ENCODE data around the gene PLK5. TPM values are rescaled to one million over a fixed set of nuclear protein-coding genes. Genes with fewer than 3 reads are reported as not detected.

The PLK5 gene
- total RNA-seq, 1 experiment from 2014 or later: 0.57 TPM

- Mint-ChIP-seq H3K4me3 (peak overlapping the region in 1 of 2 experiments; percentile 43; a peak in 2 of 5 replicates), H3K27ac (no peak overlapping the region; a peak in 1 of 7 replicates)
- no peak overlapping the region for H3K27ac ChIP-seq (ENCODE audit: insufficient read length, low read depth, low read length)
Measured at GRCh38 chr19:1569997-1570396, 46.1 kb downstream of the PLK5 start.

More at GRCh38 chr19:1569997-1570396, 46.1 kb downstream of the PLK5 start:
- no peaks in the 10 kb centered on the region for H3K23me2 ChIP-seq (ENCODE audit: insufficient read length, low read depth, low read length, poor library complexity, severe bottlenecking)
- no peak overlapping the region for H2BK20ac ChIP-seq (ENCODE audit: low read depth, low read length, poor library complexity, severe bottlenecking)
- Mint-ChIP-seq H3K4me1 (peaks cover 2 to 14% of the 10 kb centered on the region in 2 experiments; a peak in 3 of 4 replicates), H3K9me3 (peaks cover 2 to 3% of the 10 kb centered on the region in 2 experiments; a peak in 2 of 5 replicates), H3K36me3 (ENCODE audit: insufficient read depth in 1 of 3, low read depth in 3 of 3) (peaks cover 2 to 5% (median 5%) of the 10 kb centered on the region in 3 experiments; a peak in 5 of 7 replicates), H3K27me3 (ENCODE audit: low read depth) (peaks cover 38% of the 10 kb centered on the region)
- no peak overlapping the region for H2AFZ ChIP-seq (ENCODE audit: low read length)
- no peaks in the 10 kb centered on the region for H3K9me3 ChIP-seq (ENCODE audit: control insufficient read depth, low read depth, low read length)
- H2AK5ac ChIP-seq (ENCODE audit: insufficient read length, low read length): no peak overlapping the region
- no peaks in the 10 kb centered on the region for H4K20me1 ChIP-seq (ENCODE audit: control insufficient read depth, insufficient read depth, insufficient read length)
- no peak overlapping the region for H4K8ac ChIP-seq (replicated peaks; ENCODE audit: insufficient read length, low read depth, low read length)
- H2BK120ac ChIP-seq (ENCODE audit: low read depth, low read length, poor library complexity, severe bottlenecking): no peak overlapping the region
- no peak overlapping the region for H3T11ph ChIP-seq (ENCODE audit: low read length)
- no peak overlapping the region for H2BK5ac ChIP-seq (ENCODE audit: insufficient read length, low read length)
- no peak overlapping the region for H2BK12ac ChIP-seq (ENCODE audit: insufficient read length, low read depth, low read length)
- 100% methylated on average over 1 of the region's 4 CpGs for WGBS (ENCODE audit: extremely low coverage, insufficient read length, low lambda C conversion rate)
- no peak overlapping the region for H3K14ac ChIP-seq (ENCODE audit: insufficient read depth, low read length)
- H4K91ac ChIP-seq (ENCODE audit: insufficient read length, low read depth, low read length): no peak overlapping the region
- H3K56ac ChIP-seq (ENCODE audit: insufficient read length, low read depth, low read length): no peak overlapping the region
- no peak overlapping the region for H3K23ac ChIP-seq (ENCODE audit: insufficient read length, low read depth, low read length)
- H3K79me1 ChIP-seq (ENCODE audit: insufficient read depth, low read depth, low read length, poor library complexity, severe bottlenecking): peaks cover 3% of the 10 kb centered on the region
- DNase-seq: no peak
- no peak overlapping the region for H3K9ac ChIP-seq (ENCODE audit: extremely low read depth, insufficient read length, low read length)
- H3K4me2 ChIP-seq (ENCODE audit: insufficient read depth, insufficient read length, low read length): no peak overlapping the region
- H3K4ac ChIP-seq (ENCODE audit: low read depth, low read length): no peak overlapping the region
- H3K27me3 ChIP-seq (ENCODE audit: insufficient read depth, low read length): no peaks in the 10 kb centered on the region; the same call in 1 of the 2 replicates
- no peak overlapping the region for H4K5ac ChIP-seq (ENCODE audit: insufficient read length, low read depth, low read length)
- H3K4me1 ChIP-seq (ENCODE audit: insufficient read depth, low read length): no peaks in the 10 kb centered on the region
- no peak overlapping the region for H3K18ac ChIP-seq (ENCODE audit: insufficient read length, low read depth, low read length)
- peaks cover 11% of the 10 kb centered on the region; the same call in 1 of the 2 replicates for H3K79me2 ChIP-seq (ENCODE audit: insufficient read depth, low read length)
- no peak for TF ChIP-seq CTCF (conservative IDR thresholded peaks at IDR 0.05)
- H2BK15ac ChIP-seq (ENCODE audit: low read depth, low read length): no peak overlapping the region
